ENCODE measurements around the gene GNB3.
"Not testable (repeated sequence)": the region's sequence is repeated elsewhere in the genome, so short reads cannot be mapped to it uniquely, and the experiment has no call there.

The GNB3 gene

DNA sequence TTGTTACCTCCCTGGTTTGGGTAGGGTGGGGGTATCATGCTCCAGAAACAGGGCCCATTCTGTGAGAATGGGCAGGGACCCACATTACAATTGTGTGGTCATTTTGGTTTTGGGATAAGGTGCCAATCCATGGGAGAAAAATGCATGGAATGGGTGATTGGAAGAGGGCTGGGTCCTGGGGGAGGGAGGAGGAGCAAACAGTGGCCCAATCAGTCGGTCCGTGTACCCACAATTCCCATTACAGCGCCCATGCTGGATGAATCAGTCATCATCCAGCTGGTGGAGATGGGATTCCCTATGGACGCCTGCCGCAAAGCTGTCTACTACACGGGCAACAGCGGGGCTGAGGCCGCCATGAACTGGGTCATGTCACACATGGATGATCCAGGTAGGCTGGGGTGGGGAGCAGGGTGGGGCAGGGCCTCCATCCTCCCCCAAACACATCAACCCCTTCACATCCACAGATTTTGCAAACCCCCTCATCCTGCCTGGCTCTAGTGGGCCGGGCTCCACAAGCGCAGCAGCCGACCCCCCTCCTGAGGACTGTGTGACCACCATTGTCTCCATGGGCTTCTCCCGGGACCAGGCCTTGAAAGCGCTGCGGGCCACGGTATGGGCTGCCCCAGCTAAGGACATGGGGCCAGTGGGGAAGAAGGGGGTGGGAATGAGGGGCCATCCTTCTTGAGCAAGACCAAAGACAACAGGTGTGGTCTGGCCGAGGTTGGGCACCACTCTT, 23.0 kb downstream of the GNB3 start:
- DNase-seq = no peak

DNA sequence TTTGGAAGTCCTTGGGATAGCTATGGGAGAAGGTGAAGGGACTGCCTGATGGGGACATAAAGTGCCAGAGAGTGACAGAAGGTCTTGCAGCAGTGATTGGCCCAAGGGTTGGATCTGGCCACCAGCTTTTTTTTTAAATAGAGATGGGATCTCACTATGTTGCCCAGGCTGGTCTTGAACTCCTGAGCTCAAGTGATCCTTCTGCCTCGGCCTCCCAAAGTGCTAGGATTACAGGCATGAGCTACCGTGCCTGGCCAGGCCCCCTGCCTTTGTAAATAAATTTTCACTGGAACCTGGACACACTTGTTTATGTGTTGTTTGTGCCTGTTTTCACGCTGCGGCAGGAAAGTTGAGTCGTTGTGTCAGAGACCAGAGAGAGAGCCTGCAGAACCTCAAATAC, 24.6 kb downstream of the GNB3 start:
- DNase-seq = not testable (repeated sequence)

DNA sequence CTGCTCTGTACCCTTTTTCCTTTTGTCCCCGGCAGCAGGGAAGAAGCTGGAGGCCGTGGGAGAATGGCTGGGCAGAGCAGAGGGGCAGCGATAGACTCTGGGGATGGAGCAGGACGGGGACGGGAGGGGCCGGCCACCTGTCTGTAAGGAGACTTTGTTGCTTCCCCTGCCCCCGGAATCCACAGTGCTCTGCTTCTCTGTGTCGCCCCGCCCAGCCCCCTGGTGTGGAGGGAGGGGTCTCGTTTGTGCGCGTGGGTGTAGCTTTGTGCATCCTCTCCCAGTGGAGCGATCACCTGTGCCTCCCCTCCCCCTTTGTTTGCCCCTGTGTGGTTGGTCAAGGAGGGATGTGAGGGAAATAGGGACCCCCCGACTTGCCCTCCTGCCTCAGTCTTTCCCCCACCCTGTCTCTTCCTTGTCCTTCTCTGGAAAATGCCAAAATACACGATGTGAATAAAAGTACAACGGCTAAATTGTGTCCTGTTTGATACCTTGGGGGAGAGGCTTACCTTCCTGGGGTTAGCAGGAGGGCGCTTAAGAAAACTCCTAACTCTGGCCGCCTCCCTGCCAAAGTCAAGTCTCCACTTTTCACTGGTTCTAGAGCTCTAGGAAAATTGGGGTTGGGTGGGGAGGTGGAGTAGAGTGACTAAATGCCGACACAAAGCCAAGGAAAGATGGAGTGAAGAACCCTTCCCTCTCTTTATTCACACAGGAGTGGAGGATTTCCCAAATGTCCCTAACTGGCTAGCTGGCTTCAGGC, 25.6 kb downstream of the GNB3 start:
- DNase-seq = no peak

DNA sequence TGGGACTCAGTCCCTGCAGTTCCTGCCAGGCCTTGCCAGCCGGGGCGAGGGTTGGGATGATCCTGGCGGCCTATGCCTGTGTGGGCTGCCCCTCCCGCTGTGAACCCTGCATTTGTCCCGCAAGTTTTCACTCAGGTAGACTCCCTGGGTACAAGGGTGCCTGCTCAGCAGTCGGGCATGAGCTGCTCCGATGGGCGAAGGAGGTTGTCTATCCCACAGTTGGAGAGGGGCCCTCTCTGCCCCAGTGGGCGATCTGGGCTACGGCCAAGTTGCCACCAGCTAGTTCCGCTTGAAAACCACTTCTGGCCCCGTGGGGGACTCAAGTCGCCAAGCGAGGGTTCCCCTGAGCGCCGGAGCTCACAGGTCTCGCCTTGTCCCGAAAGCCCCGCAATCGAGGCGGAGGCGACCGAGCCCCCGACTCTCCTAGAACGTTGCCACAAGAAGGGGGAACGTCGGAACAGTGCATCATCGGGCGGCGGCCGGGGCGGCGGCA, 26.2 kb downstream of the GNB3 start:
- DNase-seq = peak in 1 of 2 experiments; percentile 25

DNA sequence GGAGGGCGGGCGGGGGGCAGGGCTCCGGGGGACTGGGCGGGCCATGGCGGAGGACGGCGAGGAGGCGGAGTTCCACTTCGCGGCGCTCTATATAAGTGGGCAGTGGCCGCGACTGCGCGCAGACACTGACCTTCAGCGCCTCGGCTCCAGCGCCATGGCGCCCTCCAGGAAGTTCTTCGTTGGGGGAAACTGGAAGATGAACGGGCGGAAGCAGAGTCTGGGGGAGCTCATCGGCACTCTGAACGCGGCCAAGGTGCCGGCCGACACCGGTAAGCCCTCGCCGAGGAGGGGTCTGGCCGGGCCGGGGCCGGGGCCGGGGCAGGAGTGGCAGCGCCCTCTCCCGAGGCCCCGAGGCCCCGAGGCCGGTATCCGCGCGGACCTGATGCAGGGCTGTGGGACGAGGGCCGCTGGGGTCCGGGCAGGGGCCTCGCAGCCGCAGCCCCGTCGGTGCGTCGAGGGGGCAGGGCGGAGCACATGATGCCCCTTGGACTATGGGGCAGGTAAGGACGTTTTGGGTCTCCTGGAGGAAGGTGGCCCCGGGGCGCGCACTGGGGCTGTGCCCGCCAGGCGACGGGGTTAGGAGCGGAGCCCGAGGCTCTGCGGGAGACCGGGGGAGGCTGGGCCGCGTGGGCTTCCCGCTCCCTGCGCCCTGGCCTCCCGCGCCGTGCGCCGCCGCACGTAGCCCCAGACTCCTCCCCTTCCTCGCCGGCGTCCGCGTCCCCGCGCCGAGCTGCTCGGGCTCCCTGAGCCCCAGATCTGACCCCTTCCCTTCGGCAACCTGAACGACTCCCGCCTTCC, 26.9 kb downstream of the GNB3 start, which contains the start of gene TPI1:
Gene TPI1, plus strand, starts transcription at position 119 of the 798 bp plus-strand sequence. Its CDS starts 36 bp downstream, at position 155.
- DNase-seq = peak in 1 of 2 experiments; percentile 68

DNA sequence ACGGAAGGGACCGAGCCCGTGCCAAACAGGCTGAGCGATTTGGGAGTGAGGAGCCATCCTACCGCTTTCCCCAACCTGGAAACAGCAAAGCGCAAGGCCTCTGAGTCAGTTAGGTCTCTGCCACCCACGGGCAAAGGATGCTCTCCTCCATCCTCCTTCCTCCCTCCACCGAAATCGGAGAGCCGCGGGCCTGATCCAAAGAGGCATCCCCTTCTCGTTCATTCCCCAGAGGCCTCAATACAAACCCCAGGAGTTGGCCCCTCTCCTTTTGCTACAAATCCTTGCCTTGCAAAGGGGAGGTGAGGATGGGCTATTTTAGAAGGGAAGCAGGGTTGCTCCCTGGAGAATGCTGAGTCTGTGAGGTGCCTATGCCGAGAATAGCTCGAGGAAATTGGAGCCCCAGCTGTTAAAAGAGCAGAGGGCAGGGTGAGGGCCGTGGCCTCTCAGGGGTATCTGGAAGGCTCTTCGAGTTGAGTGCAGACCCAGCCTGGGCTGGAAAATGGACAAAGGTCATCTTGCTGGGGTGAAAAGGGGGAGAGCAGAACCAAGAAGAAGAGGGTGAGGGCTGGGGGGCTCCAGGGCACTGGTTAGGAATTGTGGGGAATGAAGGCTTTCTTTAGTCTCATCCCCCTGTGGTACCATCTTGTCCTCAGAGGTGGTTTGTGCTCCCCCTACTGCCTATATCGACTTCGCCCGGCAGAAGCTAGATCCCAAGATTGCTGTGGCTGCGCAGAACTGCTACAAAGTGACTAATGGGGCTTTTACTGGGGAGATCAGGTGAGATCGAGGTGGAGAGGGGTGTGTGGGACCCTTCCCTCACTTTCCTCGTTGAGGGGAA, 27.7 kb downstream of the GNB3 start:
- peak in 1 of 2 experiments; percentile 27 for DNase-seq

DNA sequence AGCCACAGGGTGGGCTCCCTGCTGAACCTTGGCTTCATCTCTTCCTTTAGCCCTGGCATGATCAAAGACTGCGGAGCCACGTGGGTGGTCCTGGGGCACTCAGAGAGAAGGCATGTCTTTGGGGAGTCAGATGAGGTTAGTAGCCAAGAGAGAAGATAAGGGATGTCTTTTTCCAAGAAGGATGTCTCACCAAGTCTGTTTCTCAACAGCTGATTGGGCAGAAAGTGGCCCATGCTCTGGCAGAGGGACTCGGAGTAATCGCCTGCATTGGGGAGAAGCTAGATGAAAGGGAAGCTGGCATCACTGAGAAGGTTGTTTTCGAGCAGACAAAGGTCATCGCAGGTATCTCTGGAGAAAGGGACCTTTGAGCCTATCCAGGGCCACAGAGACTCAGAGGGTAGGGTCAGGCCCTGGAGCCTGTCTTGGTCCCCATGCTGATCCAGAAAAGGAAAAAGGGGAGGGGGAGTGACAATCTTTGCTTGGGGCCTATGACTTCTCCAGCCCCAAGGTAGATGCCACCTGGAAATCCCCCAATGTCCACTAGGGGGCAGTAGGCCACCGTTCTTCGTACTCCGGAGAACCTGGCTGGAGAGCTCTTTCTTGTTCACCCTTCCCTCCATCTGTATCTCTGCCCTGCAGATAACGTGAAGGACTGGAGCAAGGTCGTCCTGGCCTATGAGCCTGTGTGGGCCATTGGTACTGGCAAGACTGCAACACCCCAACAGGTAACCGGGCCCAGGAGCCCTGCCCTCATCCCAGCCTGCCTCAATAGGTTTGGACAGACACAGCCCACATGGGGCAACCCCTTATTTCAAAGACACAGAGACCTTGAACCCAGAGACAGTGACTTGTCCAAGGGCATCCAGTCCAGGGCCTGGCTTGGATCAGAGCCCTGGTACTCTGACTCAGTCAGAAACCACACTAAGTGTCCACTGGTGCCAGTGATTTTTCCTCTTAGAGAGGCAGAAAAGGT, 28.6 kb downstream of the GNB3 start:
- peak; percentile 56 to 76 for DNase-seq

DNA sequence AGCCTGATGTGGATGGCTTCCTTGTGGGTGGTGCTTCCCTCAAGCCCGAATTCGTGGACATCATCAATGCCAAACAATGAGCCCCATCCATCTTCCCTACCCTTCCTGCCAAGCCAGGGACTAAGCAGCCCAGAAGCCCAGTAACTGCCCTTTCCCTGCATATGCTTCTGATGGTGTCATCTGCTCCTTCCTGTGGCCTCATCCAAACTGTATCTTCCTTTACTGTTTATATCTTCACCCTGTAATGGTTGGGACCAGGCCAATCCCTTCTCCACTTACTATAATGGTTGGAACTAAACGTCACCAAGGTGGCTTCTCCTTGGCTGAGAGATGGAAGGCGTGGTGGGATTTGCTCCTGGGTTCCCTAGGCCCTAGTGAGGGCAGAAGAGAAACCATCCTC, 29.6 kb downstream of the GNB3 start:
- DNase-seq = not testable (repeated sequence)

DNA sequence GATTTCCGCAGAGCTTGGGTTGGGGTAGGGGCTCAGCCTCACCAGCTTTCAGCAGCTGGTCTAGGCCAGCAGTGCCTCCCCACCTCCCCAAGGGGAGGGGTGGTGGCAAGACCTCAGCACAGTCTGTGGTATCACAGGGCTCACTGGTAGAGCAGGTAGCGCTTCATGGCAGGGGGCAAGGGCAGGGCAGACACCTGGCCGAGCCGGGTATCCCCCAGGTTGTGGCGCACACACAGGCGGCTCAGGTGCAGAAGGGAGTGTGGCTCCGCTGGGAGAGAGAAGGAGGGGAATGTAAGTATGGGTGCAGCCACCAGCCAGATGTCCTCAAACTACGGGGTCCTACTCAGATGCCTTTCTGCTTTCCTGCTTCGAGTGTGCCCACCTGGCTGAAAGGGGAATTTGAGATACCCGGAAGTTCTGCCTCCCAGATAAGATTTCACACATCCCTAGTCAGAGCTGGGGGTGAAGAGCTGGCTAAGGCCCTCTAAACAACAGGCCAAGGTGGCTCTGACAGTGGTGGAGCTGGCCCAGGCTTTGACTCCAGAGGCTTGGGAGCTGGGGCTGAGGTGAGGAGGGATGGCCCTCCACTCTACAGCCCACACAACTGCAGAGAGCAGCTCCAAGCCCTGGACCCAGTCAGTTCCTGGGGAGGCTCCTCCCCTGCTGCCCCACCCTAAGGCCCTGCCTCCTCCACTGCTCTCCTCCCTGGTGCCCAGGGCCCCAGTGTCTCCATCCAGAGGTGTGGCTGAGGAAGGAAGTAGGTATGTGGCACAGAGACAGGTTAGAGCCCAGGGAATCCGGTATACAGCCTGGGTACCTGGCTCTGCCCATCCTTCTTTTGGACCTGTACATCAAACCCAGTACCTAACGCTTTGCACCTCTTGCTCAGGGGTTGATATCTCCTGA, 30.6 kb downstream of the GNB3 start:
- peak in 1 of 2 experiments; percentile 40 for DNase-seq

DNA sequence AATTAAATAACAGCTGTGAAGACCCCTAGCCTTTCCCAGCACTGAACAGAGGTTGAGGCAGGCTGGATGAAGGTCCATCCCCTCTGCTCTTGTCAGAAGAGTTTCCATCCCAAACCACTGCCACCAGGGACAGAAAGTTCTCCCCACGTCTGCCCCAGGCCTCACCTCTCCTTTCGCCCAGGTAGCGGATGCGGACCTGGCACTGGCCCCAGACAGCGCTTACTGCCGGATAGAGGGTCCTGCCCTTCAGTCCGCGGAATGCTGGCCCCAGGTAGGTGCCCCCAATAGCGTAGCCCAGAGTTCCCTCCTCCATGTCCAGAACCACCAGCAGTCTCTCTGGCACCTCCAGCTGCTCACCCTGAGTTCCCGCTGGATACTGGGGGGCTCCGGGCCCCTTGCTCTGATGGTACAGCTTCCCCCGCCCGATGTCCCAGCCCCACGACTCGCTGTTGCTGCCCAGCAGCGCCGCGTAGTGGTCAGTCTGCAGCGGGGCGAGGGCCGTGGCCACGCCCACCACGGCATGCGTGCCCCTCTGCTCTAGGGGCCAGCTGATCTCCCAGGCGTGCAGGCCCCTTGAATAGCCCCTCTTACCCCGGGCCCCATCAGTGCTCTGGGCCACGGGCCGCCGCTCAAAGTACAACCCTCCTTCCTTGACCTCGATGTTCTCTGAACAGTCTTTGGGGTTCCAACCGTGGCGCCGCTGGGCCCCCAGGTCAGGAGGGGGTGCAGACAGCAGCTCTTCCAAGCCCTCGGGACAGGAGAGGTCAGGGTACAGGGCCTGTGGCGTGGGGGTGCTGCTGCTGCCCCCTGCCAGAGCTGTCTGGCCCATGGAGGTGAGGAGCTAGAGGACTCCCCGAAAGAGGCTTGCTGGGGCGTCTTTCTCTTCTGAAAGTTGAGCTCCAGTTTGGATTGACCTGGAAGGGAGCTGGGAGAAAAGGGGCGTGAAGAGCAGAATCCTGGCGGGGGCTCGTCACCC, 31.6 kb downstream of the GNB3 start:
- DNase-seq = peak; percentile 22 to 74

DNA sequence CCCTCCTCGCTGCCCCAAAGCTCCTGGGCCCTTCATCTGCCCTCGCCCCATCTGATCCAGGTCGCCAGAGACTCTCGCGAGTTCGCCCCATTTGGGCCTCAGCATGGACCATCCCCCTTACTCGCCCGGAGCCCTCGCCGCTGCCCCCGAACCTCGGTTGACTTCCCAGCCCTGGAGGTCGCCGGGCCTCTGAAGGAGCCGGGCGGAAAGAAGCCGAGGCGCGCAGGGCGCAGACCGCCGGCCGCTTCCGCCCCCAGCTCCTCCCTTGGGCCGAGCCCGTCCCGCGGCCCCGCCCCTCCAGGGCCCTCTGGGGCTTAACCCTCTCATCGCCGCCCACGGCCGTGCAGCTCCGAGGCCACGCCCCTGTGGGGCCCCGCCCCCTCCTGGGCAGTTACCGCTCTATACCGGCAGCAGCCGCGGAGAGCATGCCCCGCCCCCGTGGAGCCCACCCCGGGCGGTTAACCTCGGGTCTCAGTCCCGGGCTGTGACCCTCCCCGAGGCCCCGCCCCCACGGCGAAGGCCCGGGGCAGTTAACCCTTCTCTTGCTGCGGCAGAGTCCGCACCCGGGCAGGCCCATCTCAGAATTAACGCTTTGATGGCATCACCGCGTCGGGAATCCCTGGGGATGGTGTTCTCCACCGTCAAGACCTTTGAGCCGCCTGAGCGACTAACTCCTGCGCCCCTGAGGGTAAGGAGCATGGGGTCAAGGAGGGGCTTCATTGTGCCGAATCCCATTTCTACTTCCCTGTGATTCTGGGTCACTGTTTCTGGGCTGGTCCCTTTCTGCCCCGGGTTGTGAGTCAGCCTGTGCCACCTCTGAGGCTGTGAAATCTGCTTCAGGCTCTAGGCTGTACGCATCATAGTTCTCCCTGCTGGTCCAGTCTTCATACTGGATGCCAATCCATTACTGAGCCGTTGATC, 32.6 kb downstream of the GNB3 start, which contains the start of gene SPSB2:
Gene SPSB2, minus strand, starts transcription at position 210 of the 921 bp plus-strand sequence. CDS start 402 bp downstream, outside the sequence.
- peak; percentile 78 to 91 for DNase-seq

DNA sequence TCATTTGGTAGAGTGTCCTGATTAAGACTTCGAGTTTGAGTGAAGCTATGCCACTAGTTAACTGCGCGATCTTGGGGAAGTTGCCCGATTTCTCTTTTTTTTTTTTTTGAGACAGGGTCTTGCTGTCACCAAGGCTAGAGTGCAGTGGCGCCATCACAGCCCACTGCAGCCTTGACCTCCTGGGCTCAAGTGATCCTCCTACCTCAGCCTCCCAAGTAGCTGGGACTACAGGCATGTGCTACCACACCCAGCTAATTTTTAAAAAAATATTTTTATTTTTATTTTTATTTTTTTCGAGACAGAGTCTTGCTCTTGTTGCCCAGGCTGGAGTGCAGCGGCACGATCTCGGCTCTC, 33.3 kb downstream of the GNB3 start:
- not testable (repeated sequence) for DNase-seq

DNA sequence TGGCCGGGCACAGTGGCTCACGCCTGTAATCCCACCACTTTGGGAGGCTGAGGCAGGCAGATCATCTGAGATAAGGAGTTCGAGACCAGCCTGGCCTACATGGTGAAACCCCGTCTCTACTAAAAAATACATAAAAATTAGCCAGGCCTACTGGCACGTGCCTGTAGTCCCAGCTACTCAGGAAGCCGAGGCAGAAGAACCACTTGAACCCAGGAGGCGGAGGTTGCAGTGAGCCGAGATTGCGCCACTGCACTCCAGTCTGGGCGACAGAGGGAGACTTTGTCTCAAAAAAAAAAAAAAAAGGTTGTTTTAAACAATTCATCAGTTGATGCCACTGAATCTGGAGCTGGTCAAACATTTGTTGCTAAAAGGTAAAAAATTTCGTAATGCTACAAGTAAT, 39.1 kb downstream of the GNB3 start:
- not testable (repeated sequence) for DNase-seq

DNA sequence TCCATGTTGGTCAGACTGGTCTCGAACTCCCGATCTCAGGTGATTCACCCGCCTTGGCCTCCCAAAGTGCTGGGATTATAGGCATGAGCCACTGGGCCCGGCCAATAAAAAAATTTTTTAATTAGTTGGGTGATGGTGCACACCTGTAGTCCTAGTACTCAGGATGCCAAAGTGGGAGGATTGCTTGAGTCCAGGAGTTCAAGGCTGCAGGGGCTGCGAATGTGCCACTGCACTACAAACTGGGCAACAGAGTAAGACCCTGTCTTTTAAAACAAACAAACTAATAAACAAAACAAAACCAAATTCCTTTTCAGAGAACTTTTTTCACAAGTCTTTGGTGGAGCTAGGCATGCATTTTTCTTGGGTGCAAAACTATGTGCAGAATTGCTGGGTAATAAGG, 42.5 kb downstream of the GNB3 start:
- no peak for DNase-seq

DNA sequence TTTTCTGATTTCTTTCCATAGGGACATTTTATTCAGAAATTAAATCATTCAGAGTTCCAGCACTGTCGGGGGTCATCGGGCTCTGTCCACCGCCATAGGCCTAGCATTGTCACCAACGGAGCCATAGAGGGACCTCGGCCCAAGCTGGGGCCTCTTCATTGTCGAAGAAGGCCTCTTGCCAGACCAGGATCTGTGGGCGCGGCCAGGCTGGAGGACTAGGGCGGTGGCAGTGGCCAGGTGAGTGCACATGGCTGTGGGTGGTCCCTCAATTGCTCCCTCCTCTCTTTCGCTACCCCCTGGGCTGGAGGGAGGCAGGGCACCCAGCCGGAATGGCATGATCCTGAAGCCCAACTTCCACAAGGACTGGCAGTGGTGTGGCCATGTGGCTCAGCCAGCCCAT, 43.0 kb downstream of the GNB3 start:
- DNase-seq = no peak

DNA sequence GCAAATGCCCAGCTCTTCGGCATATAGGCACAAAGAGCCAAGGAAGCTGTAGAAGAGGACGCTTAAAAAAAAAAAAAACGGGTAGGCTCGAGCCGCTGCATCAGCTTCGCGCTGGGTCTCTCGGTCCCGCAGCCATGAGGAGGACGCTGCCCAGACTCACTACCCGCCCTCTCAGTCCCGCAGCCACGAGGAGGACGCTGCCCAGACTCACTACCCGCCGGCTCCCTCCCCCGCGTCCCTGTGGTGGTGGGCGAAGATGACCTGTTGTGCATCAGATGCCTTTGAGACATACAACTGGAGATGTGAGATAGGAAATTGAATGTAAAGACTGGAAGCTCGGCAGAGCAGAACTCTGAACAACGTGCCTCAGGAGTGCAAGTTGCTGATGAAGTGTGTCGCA, 43.8 kb downstream of the GNB3 start:
- DNase-seq = no peak
